IMR-90 (cell line): ENCODE results near the gene AMFR. TPM values are rescaled to one million over a fixed set of nuclear protein-coding genes. Genes with fewer than 3 reads are reported as not detected.

Experiments
- ATAC-seq: fragments of 200-7000 bp; cut with Tn5 transposase; 2 replicates; pipeline ENCODE4 v1.9.1; 2020; ENCODE audit warnings: low read depth, mild to moderate bottlenecking, moderate library complexity
- BruUV-seq: library from RNA; stranded (reverse); fragments of 400-500 nt; replicated peaks from 2 replicates; lab custom pipeline; 2021; lab: Mats Ljungman, UMichigan
- CTCF ChIA-PET: fragments of 300-600 bp; formaldehyde crosslinking; extraction: SDS; loops from one replicate; lab custom pipeline; 2021; ENCODE audit warnings: antibody characterized with exemption; lab: Yijun Ruan, JAX
- POLR2A ChIA-PET: fragments of 300-600 bp; sonication (Branson Sonifier 250); formaldehyde crosslinking; loops from one replicate; lab custom pipeline; 2022; ENCODE audit warnings: antibody characterized with exemption; ENCODE audit not compliant: unreplicated experiment; lab: Charles Lee
- DNase-seq: peaks from one replicate; pipeline ENCODE4 v3.0.0; 2013
- H2AFZ ChIP-seq: replicated peaks from 2 replicates; pipeline ENCODE3; 2013; ENCODE audit warnings: low read length, mild to moderate bottlenecking; ENCODE audit not compliant: poor library complexity
- H2AK5ac ChIP-seq: 2 replicates; pipeline ENCODE4 v1.6.1; 2013; ENCODE audit warnings: low read depth, low read length, inconsistent platforms
- H2AK9ac ChIP-seq: replicated peaks from 2 replicates; pipeline ENCODE3; 2013; ENCODE audit warnings: mild to moderate bottlenecking, low read depth, low read length, moderate library complexity; ENCODE audit not compliant: poor library complexity
- H2BK120ac ChIP-seq: 2 replicates; pipeline ENCODE4 v1.6.1; 2013; ENCODE audit warnings: low read depth, low read length, inconsistent platforms
- H2BK15ac ChIP-seq: 3 replicates; pipeline ENCODE4 v1.6.1; 2013; ENCODE audit warnings: low read depth, low read length, inconsistent platforms
- H2BK20ac ChIP-seq: 2 replicates; pipeline ENCODE4 v1.6.1; 2013; ENCODE audit warnings: low read depth, mild to moderate bottlenecking, inconsistent platforms, low read length, moderate library complexity
- H2BK5ac ChIP-seq: 2 replicates; pipeline ENCODE4 v1.6.1; 2013; ENCODE audit warnings: mild to moderate bottlenecking, low read depth, low read length, inconsistent platforms; ENCODE audit not compliant: poor library complexity, severe bottlenecking
- H3K14ac ChIP-seq: replicated peaks from 2 replicates; pipeline ENCODE4 v1.6.1; 2013; ENCODE audit warnings: low read depth, low read length, inconsistent platforms
- H3K18ac ChIP-seq: 2 replicates; pipeline ENCODE4 v1.6.1; 2013; ENCODE audit warnings: low read depth, low read length, control low read depth
- H3K23ac ChIP-seq: 2 replicates; pipeline ENCODE4 v1.6.1; 2013; ENCODE audit warnings: low read depth, low read length, inconsistent platforms
- H3K27ac ChIP-seq: 2 replicates; pipeline ENCODE4 v1.5.1; 2013; ENCODE audit warnings: mild to moderate bottlenecking, control low read depth, low read length; ENCODE audit not compliant: insufficient read depth
- H3K27me3 ChIP-seq: 2 replicates; pipeline ENCODE4 v1.6.1; 2013; ENCODE audit warnings: low read length; ENCODE audit not compliant: control insufficient read depth, insufficient read depth
- H3K36me3 ChIP-seq: 2 replicates; pipeline ENCODE4 v1.6.1; 2013; ENCODE audit warnings: low read length, mixed read lengths; ENCODE audit not compliant: control insufficient read depth, insufficient read depth
- H3K4ac ChIP-seq: 2 replicates; pipeline ENCODE4 v1.6.1; 2013; ENCODE audit warnings: low read depth, low read length, inconsistent platforms
- H3K4me1 ChIP-seq: 2 replicates; pipeline ENCODE4 v1.6.1; 2013; ENCODE audit warnings: low read length, mixed read lengths; ENCODE audit not compliant: control insufficient read depth, insufficient read depth
- H3K4me2 ChIP-seq: 2 replicates; pipeline ENCODE4 v1.6.1; 2013; ENCODE audit warnings: low read depth, mild to moderate bottlenecking, control low read depth, low read length, moderate library complexity
- H3K4me3 ChIP-seq: 2 replicates; pipeline ENCODE4 v1.5.1; 2013; ENCODE audit warnings: low read depth, mild to moderate bottlenecking, control low read depth, low read length, moderate library complexity; ENCODE audit not compliant: insufficient read depth
- H3K56ac ChIP-seq: 2 replicates; pipeline ENCODE4 v1.6.1; 2013; ENCODE audit warnings: low read length, inconsistent platforms; ENCODE audit not compliant: insufficient read depth; ENCODE audit errors: extremely low read depth
- H3K79me1 ChIP-seq, 2 experiments: 2 replicates each; pipeline ENCODE4 v1.6.1; 2013; ENCODE audit warnings: low read length in 2 of 2, inconsistent platforms in 1 of 2, low read depth in 1 of 2
- H3K9ac ChIP-seq: 2 replicates; pipeline ENCODE4 v1.6.1; 2013; ENCODE audit warnings: low read depth, low read length, control low read depth
- H3K9me1 ChIP-seq: 2 replicates; pipeline ENCODE4 v1.6.1; 2013; ENCODE audit warnings: low read length, inconsistent platforms; ENCODE audit not compliant: insufficient read depth
- H3K9me3 ChIP-seq: 2 replicates; pipeline ENCODE4 v1.6.1; 2013; ENCODE audit warnings: low read length; ENCODE audit not compliant: control insufficient read depth, insufficient read depth
- H4K20me1 ChIP-seq: 2 replicates; pipeline ENCODE4 v1.6.1; 2013; ENCODE audit warnings: low read length, inconsistent platforms; ENCODE audit not compliant: insufficient read depth
- H4K5ac ChIP-seq: 2 replicates; pipeline ENCODE4 v1.6.1; 2013; ENCODE audit warnings: mild to moderate bottlenecking, low read depth, low read length, control low read depth
- H4K8ac ChIP-seq, 2 experiments: 2 replicates each; pipeline ENCODE4 v1.6.1; 2013; ENCODE audit warnings: low read depth in 2 of 2, low read length in 2 of 2, control low read depth in 1 of 2, inconsistent platforms in 1 of 2
- H4K91ac ChIP-seq: 2 replicates; pipeline ENCODE4 v1.6.1; 2013; ENCODE audit warnings: low read depth, low read length, inconsistent platforms; ENCODE audit not compliant: insufficient read depth
- BHLHE40 ChIP-seq: fragments of 150-350 bp; IDR thresholded peaks from 2 replicates; pipeline ENCODE4 v1.6.1; 2016; ENCODE audit warnings: mild to moderate bottlenecking, low read depth, low read length
- CEBPB ChIP-seq: IDR thresholded peaks from 2 replicates; pipeline ENCODE4 v1.6.1; 2012; ENCODE audit warnings: low read depth, low read length, improper control_type of control experiment
- CHD1 ChIP-seq: IDR thresholded peaks from 2 replicates; pipeline ENCODE4 v1.6.1; 2012; ENCODE audit warnings: low read depth, low read length, improper control_type of control experiment
- CTCF ChIP-seq: conservative IDR thresholded peaks from 2 replicates; pipeline ENCODE4 v1.5.1; 2012; ENCODE audit warnings: mild to moderate bottlenecking, low read depth, low read length, improper control_type of control experiment
- ELK1 ChIP-seq: fragments of 150-350 bp; IDR thresholded peaks from 2 replicates; pipeline ENCODE4 v1.6.1; 2016; ENCODE audit warnings: low read depth, mild to moderate bottlenecking, low read length, moderate library complexity, borderline replicate concordance
- FOS ChIP-seq: fragments of 150-350 bp; IDR thresholded peaks from 2 replicates; pipeline ENCODE4 v1.6.1; 2016; ENCODE audit warnings: low read depth, low read length
- MAFK ChIP-seq: IDR thresholded peaks from 2 replicates; pipeline ENCODE4 v1.6.1; 2012; ENCODE audit warnings: low read depth, low read length, improper control_type of control experiment
- MAZ ChIP-seq: IDR thresholded peaks from 2 replicates; pipeline ENCODE4 v1.6.1; 2012; ENCODE audit warnings: low read depth, mild to moderate bottlenecking, low read length, improper control_type of control experiment, moderate library complexity, borderline replicate concordance
- MXI1 ChIP-seq: IDR thresholded peaks from 2 replicates; pipeline ENCODE4 v1.6.1; 2012; ENCODE audit warnings: low read depth, mild to moderate bottlenecking, low read length, moderate library complexity, borderline replicate concordance
- NFE2L2 ChIP-seq: fragments of 150-350 bp; IDR thresholded peaks from 2 replicates; pipeline ENCODE4 v1.6.1; 2016; ENCODE audit warnings: low read depth, mild to moderate bottlenecking, low read length
- POLR2A ChIP-seq: IDR thresholded peaks from 2 replicates; pipeline ENCODE4 v1.6.1; 2012; ENCODE audit warnings: mild to moderate bottlenecking, low read depth, low read length
- RAD21 ChIP-seq: IDR thresholded peaks from 2 replicates; pipeline ENCODE4 v1.6.1; 2012; ENCODE audit warnings: low read length, improper control_type of control experiment
- RCOR1 ChIP-seq: IDR thresholded peaks from 2 replicates; pipeline ENCODE4 v1.6.1; 2012; ENCODE audit warnings: mild to moderate bottlenecking, low read length, improper control_type of control experiment; ENCODE audit not compliant: insufficient replicate concordance
- RFX5 ChIP-seq: IDR thresholded peaks from 2 replicates; pipeline ENCODE4 v1.8.0; 2012; ENCODE audit warnings: low read depth, mild to moderate bottlenecking, low read length, moderate library complexity
- USF2 ChIP-seq: fragments of 150-350 bp; IDR thresholded peaks from 2 replicates; pipeline ENCODE4 v1.6.1; 2017; ENCODE audit warnings: mild to moderate bottlenecking, antibody characterized with exemption, low read length, low read depth
- WGBS, 2 experiments: methylation state at CpG; one replicate each; pipeline versions ENCODE4 v1.1.5 to v1.1.7; 2013; ENCODE audit warnings: missing lambda C conversion rate in 2 of 2; ENCODE audit not compliant: insufficient read length in 1 of 2; ENCODE audit errors: extremely low coverage in 2 of 2; 5-methylcytosine and 5-hydroxymethylcytosine counted together
- dilution Hi-C: fragments of 300-500 bp; cut with HindIII; formaldehyde crosslinking; loops from one replicate; pipeline ENCODE4 v1.14.3; 2018; ENCODE audit warnings: low sequenced_read_pairs; ENCODE audit not compliant: unreplicated experiment
- in situ Hi-C: fragments of 300-500 bp; cut with MboI; formaldehyde crosslinking; loops from 3 replicates; pipeline ENCODE4 v1.14.3; 2019; ENCODE audit warnings: low sequenced_read_pairs, inconsistent platforms, mixed read lengths
- intact Hi-C: fragments of 100-400 bp; cut with micrococcal nuclease; formaldehyde crosslinking; loops from 2 replicates; pipeline ENCODE4 v1.10.0; 2022
- polyA plus RNA-seq, 3 experiments: library from polyadenylated mRNA; depleted of rRNA; stranded (reverse); fragments of >200 nt; gene quantifications; 2 replicates each; pipeline ENCODE4 v1.2.3, GENCODE V29; 2012; ENCODE audit warnings: low replicate concordance in 1 of 3
- total RNA-seq: library from RNA; depleted of rRNA; stranded (reverse); fragments of >200 nt; gene quantifications from 2 replicates; pipeline ENCODE4 v1.2.3, GENCODE V29; 2012

Gene AMFR
- total and polyA plus RNA-seq, 2 of the 4 experiments (the other 2 are of a cell fraction): 60.7 to 216 TPM

GRCh38 chr16:56346131-56346890, 79.0 kb downstream of the AMFR start:
- H4K20me1 ChIP-seq: no peaks in the 10 kb centered on the region
- no peak overlapping the region for H2BK15ac ChIP-seq
- ChIA-PET CTCF (interaction anchor here (1.2 kb wide), 1 partner anchor 10 kb away, joined by 4 read pairs; no protein-coding TSS in a partner anchor), POLR2A (no interaction called here)
- ATAC-seq (no peak), DNase-seq (no peak)
- no peaks in the 10 kb centered on the region for H3K36me3 ChIP-seq
- H2AFZ ChIP-seq: no peak overlapping the region
- no peaks in the 10 kb centered on the region for H3K9me3 ChIP-seq
- H2BK5ac ChIP-seq: no peak overlapping the region
- in situ Hi-C loops (no loop called here), intact Hi-C loops (no loop called here), dilution Hi-C loops (no loop called here)
- 88% methylated on average over 8 of the region's 15 CpGs; no CpG with 5 or more reads in 1 of the 2 experiments for WGBS, 2 experiments
- no peak overlapping the region for H3K18ac ChIP-seq
- no peak overlapping the region for H3K9ac ChIP-seq
- H3K56ac ChIP-seq: no peak overlapping the region
- no peak overlapping the region for H3K23ac ChIP-seq
- H3K27ac ChIP-seq: no peak overlapping the region
- no peak overlapping the region for H3K4me2 ChIP-seq
- no peaks in the 10 kb centered on the region for H3K79me1 ChIP-seq
- peaks cover 3% of the 10 kb centered on the region; the same call in 1 of the 2 replicates for H3K27me3 ChIP-seq
- no peak overlapping the region for H4K91ac ChIP-seq
- no peak overlapping the region for H2BK120ac ChIP-seq
- no peak overlapping the region for H2AK5ac ChIP-seq
- no peak overlapping the region for H3K14ac ChIP-seq
- H2AK9ac ChIP-seq: no peak overlapping the region
- H3K4ac ChIP-seq: no peak overlapping the region
- H3K9me1 ChIP-seq: no peaks in the 10 kb centered on the region; the same call in 1 of the 2 replicates
- H4K5ac ChIP-seq: no peak overlapping the region
- BruUV-seq: no TSS peak
- peaks cover 2% of the 10 kb centered on the region; the same call in 1 of the 2 replicates for H3K4me1 ChIP-seq
- H2BK20ac ChIP-seq: no peak overlapping the region
- no peak overlapping the region for H3K4me3 ChIP-seq
- H4K8ac ChIP-seq: no peak overlapping the region
- no peak for TF ChIP-seq POLR2A
- no peak for TF ChIP-seq CHD1
- TF ChIP-seq BHLHE40: no peak
- no peak for TF ChIP-seq ELK1
- TF ChIP-seq RFX5: no peak
- no peak for TF ChIP-seq MAFK
- TF ChIP-seq FOS: no peak
- no peak for TF ChIP-seq MXI1
- no peak for TF ChIP-seq NFE2L2
- TF ChIP-seq RCOR1: no peak
- TF ChIP-seq CEBPB: no peak
- TF ChIP-seq USF2: no peak
- TF ChIP-seq RAD21: no peak
- no peak for TF ChIP-seq CTCF
- TF ChIP-seq MAZ: no peak
